SJSA1 (cell line): ENCODE measurements around the gene MEIOSIN. TPM values are rescaled to one million over a fixed set of nuclear protein-coding genes. Genes with fewer than 3 reads are reported as not detected.

Experiments used
- DNase-seq, 2 experiments: peaks; one replicate each; pipeline ENCODE4 v3.0.0-alpha.2; 2015 to 2020; ENCODE audit warnings: low spot score in 2 of 2, low read depth in 1 of 2
- H3K27ac ChIP-seq: fragments of 250-450 bp; sonication (Bioruptor Pico); 2 replicates; pipeline ENCODE4 v1.5.1; 2020; ENCODE audit warnings: mild to moderate bottlenecking, moderate library complexity
- H3K27me3 ChIP-seq: fragments of 250-450 bp; sonication (Bioruptor Pico); replicated peaks from 2 replicates; pipeline ENCODE4 v1.5.1; 2020; ENCODE audit warnings: mild to moderate bottlenecking, moderate library complexity
- H3K36me3 ChIP-seq: fragments of 250-450 bp; sonication (Bioruptor Pico); 2 replicates; pipeline ENCODE4 v1.5.1; 2020; ENCODE audit warnings: mild to moderate bottlenecking
- H3K4me1 ChIP-seq: fragments of 250-450 bp; sonication (Bioruptor Pico); replicated peaks from 2 replicates; pipeline ENCODE4 v1.6.1; 2021; ENCODE audit warnings: mild to moderate bottlenecking
- H3K4me3 ChIP-seq: fragments of 250-450 bp; sonication (Bioruptor Pico); 2 replicates; pipeline ENCODE4 v1.5.1; 2020; ENCODE audit warnings: mild to moderate bottlenecking
- H3K9me3 ChIP-seq: fragments of 250-450 bp; sonication (Bioruptor Pico); replicated peaks from 2 replicates; pipeline ENCODE4 v1.5.1; 2020; ENCODE audit warnings: mild to moderate bottlenecking
- total RNA-seq: library from RNA; depleted of rRNA; stranded (reverse); fragments of >200 nt; shearing (Covaris generic); gene quantifications from 2 replicates; pipeline ENCODE4 v1.2.3, GENCODE V29; 2014

MEIOSIN gene
- total RNA-seq, 1 experiment from 2014 or later = not detected

DNA sequence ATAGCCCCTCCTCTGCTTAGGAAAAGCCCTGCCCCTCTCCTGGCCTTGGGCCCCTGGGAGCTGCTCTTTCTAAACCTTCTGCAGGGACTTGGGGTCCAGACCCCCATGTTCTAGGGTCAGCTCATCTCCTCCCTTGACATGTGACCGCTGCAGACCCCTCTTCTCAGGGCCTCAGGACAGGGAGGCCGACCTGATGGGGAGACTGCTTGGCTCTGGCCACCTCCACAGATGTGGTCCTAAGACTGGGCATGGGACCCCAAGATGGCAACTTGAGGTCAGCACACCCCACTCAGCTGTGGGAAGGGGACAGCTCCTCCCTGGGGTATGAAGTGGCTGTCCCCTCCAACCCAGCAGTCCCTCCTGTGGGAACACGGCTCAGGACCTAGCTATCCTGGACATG is 39.7 kb downstream of the MEIOSIN start:
- Histone ChIP-seq H3K4me3 (no peak overlapping the region), H3K9me3 (0 out of 2 replicates have a peak, but pooled peaks cover 2% of the 10 kb centered on the region)

DNA sequence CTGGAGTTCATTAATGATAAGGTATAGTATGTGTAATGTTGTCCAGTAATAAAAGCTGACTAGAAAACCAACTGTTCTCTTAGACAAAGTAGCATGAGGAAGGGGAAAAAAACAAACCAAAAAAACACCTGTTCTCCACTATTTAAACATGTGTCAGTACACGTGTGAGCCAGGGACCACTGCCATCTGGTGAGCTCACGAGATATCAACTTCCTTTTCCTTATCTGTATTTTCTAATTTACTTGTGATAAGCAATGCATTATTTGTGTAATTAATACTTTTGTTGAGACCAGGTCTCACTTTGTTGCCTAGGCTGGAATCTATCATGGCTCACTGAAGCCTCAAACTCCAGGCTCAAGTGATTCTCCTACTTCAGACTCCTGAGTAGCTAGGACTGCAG is 40.1 kb downstream of the MEIOSIN start:
- H3K4me1 ChIP-seq = peaks cover 15% of the 10 kb centered on the region
- DNase-seq = no peak
- no peak overlapping the region for H3K4me3 ChIP-seq
- H3K9me3 ChIP-seq = 0 out of 2 replicates have a peak, but pooled peaks cover under 1% of the 10 kb centered on the region
- no peaks in the 10 kb centered on the region for H3K27me3 ChIP-seq
- H3K27ac ChIP-seq = no peak overlapping the region
- peaks cover 59% of the 10 kb centered on the region for H3K36me3 ChIP-seq

More for the DNA sequence above, 39.7 kb downstream of the MEIOSIN start:
- no peaks in the 10 kb centered on the region for H3K27me3 ChIP-seq
- H3K36me3 ChIP-seq = peaks cover 55% of the 10 kb centered on the region
- DNase-seq = no peak
- H3K4me1 ChIP-seq = peaks cover 18% of the 10 kb centered on the region
- no peak overlapping the region for H3K27ac ChIP-seq

DNA sequence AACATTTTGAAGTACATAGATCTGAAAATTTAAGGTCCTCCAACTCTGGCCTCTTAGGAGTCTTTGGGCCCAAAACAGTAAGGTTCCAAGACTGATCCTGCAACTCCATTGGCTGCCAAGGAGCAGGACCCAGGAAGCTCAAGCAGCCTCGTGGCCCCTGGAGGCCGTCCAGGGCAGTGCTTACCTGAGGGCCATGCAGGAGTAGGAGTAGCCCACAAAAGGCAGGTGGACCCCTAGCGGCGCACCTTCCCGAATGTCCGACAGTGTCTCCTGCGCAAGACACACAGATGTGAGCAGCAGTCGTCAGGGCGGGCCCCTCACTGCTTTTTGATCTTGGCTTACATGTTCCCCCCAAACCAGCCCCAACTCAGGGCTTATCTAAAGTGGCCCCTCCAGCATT is 41.5 kb downstream of the MEIOSIN start:
- no peaks in the 10 kb centered on the region for H3K27me3 ChIP-seq

DNA sequence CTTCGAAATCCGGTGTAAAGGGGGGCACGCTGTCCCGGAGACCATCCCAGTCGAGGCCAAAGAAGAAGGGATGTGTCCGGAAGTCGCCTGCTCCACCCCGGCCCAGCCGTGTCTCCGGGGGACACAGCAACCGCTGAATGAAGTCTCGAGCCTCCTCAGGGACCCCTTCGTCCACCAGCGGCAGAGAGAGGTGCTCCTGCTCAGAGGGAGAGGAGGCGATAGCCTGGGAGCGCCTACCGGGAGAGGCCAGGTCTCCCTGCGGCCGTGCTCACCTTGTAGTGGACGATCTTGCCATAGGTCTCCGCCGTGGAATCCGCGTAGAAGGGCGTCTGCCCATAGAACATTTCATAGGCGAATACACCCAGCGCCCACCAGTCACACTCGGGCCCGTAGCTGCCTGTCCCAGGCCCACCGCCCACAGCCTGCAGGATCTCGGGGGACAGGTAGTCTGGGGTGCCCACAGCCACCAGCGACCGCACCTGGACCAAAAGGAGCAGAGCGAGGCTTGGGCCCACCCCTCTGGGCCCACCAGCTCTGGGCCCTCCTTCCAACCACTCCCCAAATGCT is 44.2 kb downstream of the MEIOSIN start:
- peaks cover 11% of the 10 kb centered on the region for H3K4me1 ChIP-seq
- H3K9me3 ChIP-seq = no peaks in the 10 kb centered on the region
- no peaks in the 10 kb centered on the region for H3K27me3 ChIP-seq
- H3K4me3 ChIP-seq = no peak overlapping the region
- H3K36me3 ChIP-seq = peaks cover 55% of the 10 kb centered on the region
- no peak for DNase-seq
- H3K27ac ChIP-seq = no peak overlapping the region

More for the DNA sequence above, 41.5 kb downstream of the MEIOSIN start:
- no peak overlapping the region for H3K4me3 ChIP-seq
- H3K9me3 ChIP-seq = no peaks in the 10 kb centered on the region
- peaks cover 68% of the 10 kb centered on the region for H3K36me3 ChIP-seq
- no peak overlapping the region for H3K27ac ChIP-seq
- DNase-seq = no peak
- peaks cover 12% of the 10 kb centered on the region for H3K4me1 ChIP-seq

DNA sequence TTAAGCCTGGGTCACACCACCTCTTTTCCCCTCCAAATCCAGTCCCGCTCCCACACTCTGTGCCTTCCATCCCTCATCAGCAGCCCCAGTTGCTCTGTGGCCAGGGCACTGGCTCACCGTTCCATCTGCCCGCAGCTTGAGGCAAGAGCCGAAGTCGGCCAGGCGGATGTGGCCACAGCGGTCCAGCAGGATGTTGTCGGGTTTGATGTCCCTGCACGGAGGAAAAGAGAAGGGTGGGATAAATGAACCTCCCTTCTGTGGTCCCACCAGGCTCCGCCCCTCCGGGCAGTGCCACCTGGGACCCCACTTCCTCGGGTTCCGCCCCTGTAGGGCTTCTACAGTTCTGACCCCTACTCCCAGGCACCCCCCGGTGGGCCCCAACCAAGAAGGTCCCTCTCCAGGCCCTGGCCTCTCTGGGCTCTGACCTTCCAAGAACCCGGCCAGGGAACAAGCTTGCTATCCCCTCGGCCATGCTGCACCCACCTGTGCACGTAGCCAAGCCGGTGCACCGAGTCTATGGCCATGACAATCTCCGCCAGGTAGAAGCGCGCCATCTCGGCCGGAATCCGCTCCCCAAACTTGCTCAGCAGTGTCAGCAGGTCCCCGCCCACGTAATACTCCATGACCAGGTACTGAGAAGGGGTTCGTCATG is 44.9 kb downstream of the MEIOSIN start:
- Histone ChIP-seq H3K9me3 (no peaks in the 10 kb centered on the region), H3K4me1 (peaks cover 16% of the 10 kb centered on the region), H3K36me3 (peaks cover 51% of the 10 kb centered on the region), H3K4me3 (no peak overlapping the region), H3K27ac (no peak overlapping the region), H3K27me3 (no peaks in the 10 kb centered on the region)
- no peak for DNase-seq

DNA sequence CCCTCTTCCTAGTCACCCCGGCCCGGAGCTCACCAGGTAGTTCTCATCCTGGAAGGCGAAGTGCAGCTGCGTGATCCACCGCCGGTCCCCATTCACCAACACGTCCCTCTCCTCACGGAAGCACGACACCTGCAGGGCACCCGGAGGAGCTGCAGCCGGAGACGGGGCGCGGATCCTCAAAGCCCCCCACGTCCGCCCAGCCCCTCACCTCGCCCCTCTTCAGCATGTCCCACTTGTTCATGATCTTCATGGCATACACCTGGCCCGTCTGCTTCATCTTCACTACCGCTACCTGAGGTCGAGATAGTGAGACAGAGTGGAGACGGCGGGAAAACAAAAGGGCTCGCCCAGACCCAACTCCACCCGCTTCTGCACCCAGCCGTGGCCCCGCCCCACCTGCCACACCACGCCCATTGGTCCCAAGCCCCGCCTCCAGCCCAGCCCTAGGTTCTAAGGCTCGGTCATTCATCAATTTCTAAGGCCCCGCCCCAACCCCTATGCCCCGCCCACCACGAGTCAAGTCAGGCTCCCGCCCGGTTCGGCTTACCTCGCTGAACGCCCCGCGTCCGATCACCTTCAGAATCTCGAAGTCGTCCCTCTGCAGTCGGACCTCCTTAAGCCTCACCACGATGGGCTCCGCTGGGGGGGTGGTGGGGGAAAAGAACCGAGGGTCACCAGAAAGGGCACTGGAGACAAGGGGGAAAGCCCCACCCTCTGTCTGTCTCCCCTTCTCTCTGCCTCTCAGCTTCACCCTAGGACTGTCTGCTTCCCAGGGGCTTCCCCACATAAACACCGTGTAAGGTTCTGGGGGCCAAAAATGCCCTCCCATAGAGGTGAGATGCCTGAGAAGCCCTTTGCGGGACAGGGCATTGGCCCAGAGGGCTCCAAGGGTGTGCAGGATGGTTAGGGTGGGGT is 46.2 kb downstream of the MEIOSIN start:
- no peak for DNase-seq
- Histone ChIP-seq H3K36me3 (peaks cover 52% of the 10 kb centered on the region), H3K27me3 (no peaks in the 10 kb centered on the region), H3K27ac (no peak overlapping the region), H3K9me3 (no peaks in the 10 kb centered on the region), H3K4me1 (peaks cover 24% of the 10 kb centered on the region), H3K4me3 (no peak overlapping the region)

DNA sequence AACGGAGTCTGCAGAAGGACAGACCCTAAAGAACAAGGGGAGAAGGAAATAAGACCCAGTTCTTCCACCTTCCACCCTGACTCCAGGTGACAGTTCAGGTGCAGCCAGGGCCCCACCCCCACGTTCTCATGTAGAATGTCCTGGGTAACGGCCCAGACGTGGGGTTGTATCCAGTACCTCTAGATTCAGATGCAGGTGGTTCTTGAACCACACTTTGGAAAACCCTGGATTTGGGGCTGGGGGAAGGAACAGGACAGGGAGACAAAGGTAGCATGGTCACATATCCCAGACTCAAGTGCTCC is 46.9 kb downstream of the MEIOSIN start:
- H3K4me3 ChIP-seq = no peak overlapping the region
- peaks cover 52% of the 10 kb centered on the region for H3K36me3 ChIP-seq
- H3K9me3 ChIP-seq = no peaks in the 10 kb centered on the region
- H3K27me3 ChIP-seq = no peaks in the 10 kb centered on the region
- DNase-seq = no peak
- peaks cover 24% of the 10 kb centered on the region for H3K4me1 ChIP-seq
- H3K27ac ChIP-seq = no peak overlapping the region

DNA sequence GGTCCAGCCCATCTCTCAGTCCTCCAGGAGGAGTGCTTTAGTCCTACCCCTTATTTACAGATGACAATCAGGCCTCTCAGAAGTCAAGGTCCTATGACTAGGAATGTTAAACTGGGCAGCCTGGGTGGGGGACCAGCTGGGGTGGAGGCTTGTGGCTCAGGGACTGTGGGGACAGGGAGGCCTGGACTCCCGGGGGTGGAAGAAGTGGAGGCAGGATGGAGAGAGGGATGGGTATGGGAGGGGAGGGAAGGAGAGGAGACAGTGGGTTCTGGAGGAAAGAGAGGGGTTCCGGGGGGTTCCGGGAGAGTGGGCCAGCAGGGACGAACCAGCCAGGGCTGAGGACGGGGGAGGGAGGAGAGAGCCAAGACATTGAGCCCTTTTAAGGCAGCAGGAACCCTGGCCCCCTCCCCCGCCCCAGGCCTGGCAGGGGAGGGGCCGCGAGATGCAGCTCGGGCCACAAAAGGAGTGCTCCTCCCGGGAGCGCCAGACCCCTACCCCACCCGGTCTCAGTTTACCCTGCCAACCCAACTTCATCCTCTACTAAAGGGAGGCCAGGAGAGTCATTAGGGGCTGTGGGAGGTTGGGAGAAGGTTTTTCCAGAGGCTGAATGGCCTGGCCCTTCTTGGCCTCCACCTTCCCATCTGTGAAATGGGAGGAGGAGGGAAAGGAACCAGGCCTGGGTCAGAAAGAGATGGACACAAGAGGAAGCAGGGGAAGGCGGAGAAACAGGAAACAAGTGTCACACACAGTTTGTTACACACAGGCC is 47.4 kb downstream of the MEIOSIN start:
- no peak overlapping the region for H3K4me3 ChIP-seq
- DNase-seq = no peak
- peaks cover 24% of the 10 kb centered on the region for H3K4me1 ChIP-seq
- no peaks in the 10 kb centered on the region for H3K27me3 ChIP-seq
- no peak overlapping the region for H3K27ac ChIP-seq
- no peaks in the 10 kb centered on the region for H3K9me3 ChIP-seq
- peaks cover 57% of the 10 kb centered on the region for H3K36me3 ChIP-seq

DNA sequence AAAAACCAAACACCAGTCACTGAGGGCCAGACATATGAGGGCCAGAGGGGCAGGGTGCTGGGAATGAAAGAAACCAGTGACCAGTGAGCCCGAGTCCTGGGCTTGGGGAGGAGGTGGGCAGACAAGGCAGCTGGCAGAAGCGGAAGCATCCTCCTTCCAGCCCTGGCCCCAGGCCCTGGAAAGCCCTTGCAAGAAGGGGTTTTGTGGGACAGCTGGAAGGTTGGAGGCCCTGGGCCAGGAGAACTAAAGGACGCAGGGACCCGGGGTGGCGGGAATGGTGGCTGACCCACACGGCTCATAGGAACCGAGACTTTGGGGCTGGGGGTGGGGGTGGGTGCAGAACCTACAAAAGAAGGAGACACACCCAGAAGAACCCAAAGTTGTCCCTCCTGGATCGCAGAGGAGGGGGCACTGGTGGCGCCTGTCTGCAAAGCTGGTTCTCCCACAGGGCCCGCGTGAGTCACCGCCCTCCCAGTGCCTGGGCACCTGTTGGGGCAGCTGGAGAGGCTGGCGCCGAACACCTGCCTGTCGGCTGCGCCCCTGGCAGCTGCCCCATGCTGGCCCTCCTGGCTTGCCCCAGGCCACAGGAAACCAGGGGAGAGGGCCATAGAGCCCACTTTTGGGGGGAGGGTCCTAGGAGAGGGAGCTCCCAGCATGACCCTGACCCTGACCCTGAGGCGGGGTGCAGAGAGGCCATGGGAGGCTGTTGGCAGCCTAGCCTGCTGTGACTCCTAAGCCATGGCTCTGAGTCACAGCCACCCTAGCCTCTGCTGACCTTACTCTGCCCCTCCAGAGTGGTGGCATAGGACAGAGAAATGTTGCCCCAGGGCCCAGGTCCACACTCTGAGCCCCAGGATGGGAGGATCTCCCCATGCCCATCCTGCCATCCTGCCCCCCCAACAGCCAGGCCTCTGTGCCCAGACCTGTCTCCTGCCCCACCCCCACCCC is 48.2 kb downstream of the MEIOSIN start:
- peak in 1 of 2 experiments; percentile 44 for DNase-seq

DNA sequence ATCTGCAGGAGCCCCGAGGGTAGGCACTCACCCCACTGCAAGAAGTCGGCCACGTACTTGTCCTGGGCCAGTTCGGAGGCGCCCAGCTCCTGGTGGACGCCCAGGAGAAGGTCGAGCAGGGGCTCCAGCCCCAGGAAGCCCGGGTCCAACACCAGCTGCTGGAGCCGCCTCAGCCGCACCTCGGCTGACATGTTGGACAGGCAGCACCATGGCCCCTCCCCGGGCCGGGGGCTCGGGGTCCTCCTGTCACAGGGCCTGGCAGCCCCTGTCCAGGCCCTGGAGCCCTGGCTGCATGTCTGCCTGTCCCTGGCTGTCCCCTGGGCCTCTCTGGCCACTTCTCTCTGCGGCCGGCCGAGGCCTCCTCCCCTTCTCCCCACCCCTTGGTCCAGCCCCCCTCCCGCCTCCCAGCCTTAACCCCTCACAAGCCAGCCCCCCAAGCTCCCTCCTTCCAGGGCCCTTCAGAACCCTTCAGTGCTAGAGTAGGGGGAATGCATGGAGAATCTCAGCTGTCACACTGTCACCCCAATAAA is 49.0 kb downstream of the MEIOSIN start, which contains the start of gene DMPK:
TSS of gene DMPK (minus strand) at position 329 of the 530 bp plus-strand sequence. CDS start at position 191, 138 bp downstream.
- no peaks in the 10 kb centered on the region for H3K27me3 ChIP-seq
- H3K27ac ChIP-seq = peak within 1 kb of the TSS; percentile 34
- DNase-seq = no peak
- peaks cover 24% of the 10 kb centered on the region for H3K4me1 ChIP-seq
- no peak within 1 kb of the TSS for H3K4me3 ChIP-seq
- H3K36me3 ChIP-seq = peaks cover 63% of the 10 kb centered on the region
- H3K9me3 ChIP-seq = no peaks in the 10 kb centered on the region

More for the DNA sequence above, 48.2 kb downstream of the MEIOSIN start:
- Histone ChIP-seq H3K27me3 (no peaks in the 10 kb centered on the region), H3K27ac (no peak overlapping the region), H3K4me1 (peaks cover 24% of the 10 kb centered on the region), H3K36me3 (peaks cover 63% of the 10 kb centered on the region), H3K4me3 (no peak overlapping the region), H3K9me3 (no peaks in the 10 kb centered on the region)

DNA sequence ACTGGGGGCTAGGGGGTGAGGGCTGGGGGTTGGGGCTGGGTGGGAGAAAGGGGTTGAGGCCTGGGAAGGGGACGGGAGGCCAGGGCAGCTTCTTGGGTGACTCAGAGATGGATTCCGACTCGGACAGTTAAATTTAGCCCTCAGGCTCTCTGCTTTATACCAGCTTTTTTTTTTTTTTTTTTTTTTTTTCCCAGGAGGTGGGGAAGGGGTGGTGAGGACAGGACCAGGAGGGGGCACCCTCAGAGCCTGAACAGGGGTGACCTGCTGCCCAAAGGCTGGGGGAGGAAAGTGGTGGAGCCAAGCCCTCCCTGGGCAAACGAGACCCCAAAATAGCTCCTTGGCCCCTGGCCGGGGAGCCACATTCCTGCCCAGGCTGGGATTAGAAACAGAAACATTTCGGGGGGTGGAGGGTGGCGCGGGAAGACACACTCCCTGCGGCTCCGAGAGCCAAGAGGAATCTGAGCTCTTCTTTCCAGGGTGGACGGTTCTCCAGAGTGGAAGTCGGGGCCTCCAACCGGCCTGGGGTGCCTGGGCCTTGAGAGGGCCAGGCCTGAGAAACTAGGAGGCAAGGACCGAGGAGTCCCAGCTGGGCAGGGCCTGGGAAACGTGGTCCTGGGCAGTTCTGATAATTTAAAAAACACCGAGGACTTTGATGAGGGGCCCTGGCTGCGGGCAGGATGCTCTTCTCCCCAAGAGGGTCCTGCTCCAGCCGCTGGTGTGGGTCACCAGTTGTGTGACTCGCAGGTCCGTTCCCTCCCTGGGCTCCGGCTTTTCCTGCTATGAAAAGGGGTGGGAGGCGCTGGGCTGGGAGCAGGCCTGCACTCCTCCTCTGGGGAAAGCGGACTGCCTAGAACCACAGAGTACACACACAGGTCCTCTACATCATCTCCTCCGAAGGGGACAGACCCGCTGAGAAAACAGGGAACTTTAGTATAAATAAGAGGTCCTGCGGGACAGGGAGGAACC is 49.9 kb downstream of the MEIOSIN start:
- peak overlapping the region; percentile 34 for H3K27ac ChIP-seq
- no peak overlapping the region for H3K4me3 ChIP-seq
- peaks cover 61% of the 10 kb centered on the region for H3K36me3 ChIP-seq
- no peaks in the 10 kb centered on the region for H3K27me3 ChIP-seq
- no peaks in the 10 kb centered on the region for H3K9me3 ChIP-seq
- peak; percentile 52 to 53 for DNase-seq
- peaks cover 24% of the 10 kb centered on the region for H3K4me1 ChIP-seq
